HG03064 (cell line): ENCODE measurements around the gene SAPCD1.

Experiments
- ATAC-seq: cut with Tn5 transposase; IDR thresholded peaks from one replicate; pipeline ENCODE4 v1.9.1; 2021; ENCODE audit warnings: low read depth; ENCODE audit not compliant: unreplicated experiment

The SAPCD1 gene

GRCh38 chr6:31762356-31762755 lies at the start of gene SAPCD1:
Gene SAPCD1, plus strand, starts transcription at chr6:31762656. Its CDS starts 399 bp downstream, at chr6:31763055.
- no peak for ATAC-seq

- no peak for ATAC-seq
Observed at GRCh38 chr6:31713465-31713864, 49.0 kb upstream of the SAPCD1 start.

GRCh38 chr6:31713991-31714684 lies 48.3 kb upstream of the SAPCD1 start:
- ATAC-seq, result no peak

GRCh38 chr6:31715022-31715958 lies 47.2 kb upstream of the SAPCD1 start, which contains the start of gene LY6G6D:
Gene LY6G6D, plus strand, starts transcription at chr6:31715348. Its CDS starts 8 bp downstream, at chr6:31715356.
- no peak for ATAC-seq

- no peak for ATAC-seq
Observed at GRCh38 chr6:31717499-31718222, 44.8 kb upstream of the SAPCD1 start.

- ATAC-seq, result no peak
Observed at GRCh38 chr6:31718265-31718664, 44.2 kb upstream of the SAPCD1 start.

GRCh38 chr6:31719001-31719400 lies 43.5 kb upstream of the SAPCD1 start:
- no peak for ATAC-seq

- no peak for ATAC-seq
Observed at GRCh38 chr6:31720196-31720770, 42.2 kb upstream of the SAPCD1 start.

- ATAC-seq, result no peak
Observed at GRCh38 chr6:31721351-31722020, 41.0 kb upstream of the SAPCD1 start, which contains the start of gene LY6G6C. Gene LY6G6C, minus strand, starts transcription at chr6:31721746. Its CDS starts 67 bp downstream, at chr6:31721679.

GRCh38 chr6:31722173-31722572 lies 40.3 kb upstream of the SAPCD1 start:
- no peak for ATAC-seq

- no peak for ATAC-seq
Observed at GRCh38 chr6:31723245-31723979, 39.0 kb upstream of the SAPCD1 start, which contains the start of gene MPIG6B. Gene MPIG6B, plus strand, starts transcription at chr6:31723373. Its CDS starts 11 bp downstream, at chr6:31723384.

- no peak for ATAC-seq
Observed at GRCh38 chr6:31723980-31724691, 38.3 kb upstream of the SAPCD1 start.

GRCh38 chr6:31725502-31726350 lies 36.7 kb upstream of the SAPCD1 start:
- ATAC-seq, result no peak

GRCh38 chr6:31727034-31727716 lies 35.3 kb upstream of the SAPCD1 start:
- ATAC-seq, result no peak

GRCh38 chr6:31727717-31728671 lies 34.5 kb upstream of the SAPCD1 start:
- ATAC-seq, result no peak
